ENCODE data around the gene ADIPOR2. TPM values are rescaled to one million over a fixed set of nuclear protein-coding genes. Genes with fewer than 3 reads are reported as not detected.

Gene ADIPOR2
- total RNA-seq, 4 donors from 2014 or later = 46.0 to 59.3 (median 52.4) TPM

DNA sequence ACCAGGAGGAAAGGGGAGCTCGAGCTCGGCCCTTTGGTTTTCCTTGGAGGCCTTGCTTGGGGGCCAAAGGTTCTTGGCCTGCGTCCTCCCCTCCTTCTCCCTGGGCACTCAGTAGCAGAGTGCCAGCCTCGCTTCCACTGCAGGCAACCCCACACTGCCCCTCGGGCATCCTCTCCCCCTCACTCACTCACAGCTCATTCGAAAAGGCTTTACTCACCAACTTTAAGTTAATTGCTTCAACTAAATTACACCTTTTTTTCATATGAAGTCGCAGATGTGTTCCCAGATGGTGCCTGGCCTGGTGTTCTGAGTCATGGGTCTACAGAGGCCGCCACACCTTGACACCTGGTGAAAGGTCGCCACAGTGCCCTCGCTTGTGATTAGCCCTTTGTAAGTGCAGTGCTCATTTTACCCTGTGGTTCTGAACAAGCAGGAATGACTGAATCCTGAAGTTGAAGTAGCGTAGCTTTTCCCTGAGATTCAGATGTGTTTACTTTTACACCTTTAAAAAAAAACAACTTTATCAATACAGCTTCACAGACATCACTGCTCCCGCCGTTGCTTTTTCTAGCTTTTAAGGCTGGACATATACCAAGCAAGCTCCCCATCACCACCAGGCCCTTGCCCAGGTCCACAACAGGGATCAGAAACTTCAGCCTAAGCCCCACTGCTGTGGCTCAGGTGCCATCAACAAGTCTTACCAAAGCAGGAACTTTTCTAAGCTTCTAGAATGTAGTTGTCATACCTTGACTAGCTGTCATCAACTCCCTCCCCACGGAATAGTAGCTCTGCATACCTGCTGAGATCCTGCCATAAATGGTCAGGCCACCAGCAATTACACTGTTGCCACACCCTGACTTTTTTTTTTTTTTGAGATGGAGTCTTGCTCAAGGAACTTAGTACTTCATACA, 20.3 kb upstream of the ADIPOR2 start:
- 76 to 77% methylated on average over 14 of the region's 14 CpGs for WGBS, 2 donors
- TF ChIP-seq, protein P1, sequence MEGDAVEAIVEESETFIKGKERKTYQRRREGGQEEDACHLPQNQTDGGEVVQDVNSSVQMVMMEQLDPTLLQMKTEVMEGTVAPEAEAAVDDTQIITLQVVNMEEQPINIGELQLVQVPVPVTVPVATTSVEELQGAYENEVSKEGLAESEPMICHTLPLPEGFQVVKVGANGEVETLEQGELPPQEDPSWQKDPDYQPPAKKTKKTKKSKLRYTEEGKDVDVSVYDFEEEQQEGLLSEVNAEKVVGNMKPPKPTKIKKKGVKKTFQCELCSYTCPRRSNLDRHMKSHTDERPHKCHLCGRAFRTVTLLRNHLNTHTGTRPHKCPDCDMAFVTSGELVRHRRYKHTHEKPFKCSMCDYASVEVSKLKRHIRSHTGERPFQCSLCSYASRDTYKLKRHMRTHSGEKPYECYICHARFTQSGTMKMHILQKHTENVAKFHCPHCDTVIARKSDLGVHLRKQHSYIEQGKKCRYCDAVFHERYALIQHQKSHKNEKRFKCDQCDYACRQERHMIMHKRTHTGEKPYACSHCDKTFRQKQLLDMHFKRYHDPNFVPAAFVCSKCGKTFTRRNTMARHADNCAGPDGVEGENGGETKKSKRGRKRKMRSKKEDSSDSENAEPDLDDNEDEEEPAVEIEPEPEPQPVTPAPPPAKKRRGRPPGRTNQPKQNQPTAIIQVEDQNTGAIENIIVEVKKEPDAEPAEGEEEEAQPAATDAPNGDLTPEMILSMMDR (IDR thresholded peaks at IDR 0.05) = no peak
- no peak for TF ChIP-seq POLR2A (IDR thresholded peaks at IDR 0.05)
- Histone ChIP-seq H3K4me1 (peaks cover 0 to 5% of the 10 kb centered on the region in 2 donors), H3K36me3 (no peaks in the 10 kb centered on the region), H3K27ac (no peak overlapping the region), H3K9me3 (no peaks in the 10 kb centered on the region), H3K27me3 (no peaks in the 10 kb centered on the region), H3K4me3 (replicated peaks in 1 of 3) (no peak overlapping the region)
- intact Hi-C loops (cut with DNase I) = no loop called here
- no peak for DNase-seq

DNA sequence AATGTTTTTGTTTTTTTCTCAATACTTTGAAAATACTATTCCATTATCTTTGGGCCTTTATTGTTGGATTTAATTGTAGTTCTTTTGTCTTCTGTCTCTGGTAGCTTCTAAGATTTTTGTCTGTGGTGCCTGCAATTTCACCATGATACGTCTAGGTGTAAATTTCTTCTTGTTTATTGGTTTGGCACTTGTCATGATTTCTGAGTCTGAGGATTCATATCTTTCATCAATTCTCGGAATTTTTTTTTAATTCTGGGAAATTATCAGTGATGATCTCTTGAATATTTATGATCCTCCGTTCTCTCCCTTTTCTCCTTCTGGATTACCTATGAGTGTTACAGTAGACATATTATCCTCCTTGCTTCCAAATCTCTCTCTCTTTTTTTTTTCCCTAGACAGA, 14.8 kb upstream of the ADIPOR2 start:
- H3K9me3 ChIP-seq = no peaks in the 10 kb centered on the region
- H3K4me1 ChIP-seq = no peaks in the 10 kb centered on the region
- intact Hi-C loops (cut with DNase I) = no loop called here
- WGBS, 2 donors = 93 to 97% methylated on average over 3 of the region's 3 CpGs
- H3K4me3 ChIP-seq (replicated peaks in 1 of 3) = no peak overlapping the region
- H3K36me3 ChIP-seq = no peaks in the 10 kb centered on the region
- no peak for DNase-seq
- TF ChIP-seq, protein P1 (IDR thresholded peaks at IDR 0.05) = no peak
- no peak for TF ChIP-seq POLR2A (IDR thresholded peaks at IDR 0.05)
- no peaks in the 10 kb centered on the region for H3K27me3 ChIP-seq
- H3K27ac ChIP-seq = no peak overlapping the region

DNA sequence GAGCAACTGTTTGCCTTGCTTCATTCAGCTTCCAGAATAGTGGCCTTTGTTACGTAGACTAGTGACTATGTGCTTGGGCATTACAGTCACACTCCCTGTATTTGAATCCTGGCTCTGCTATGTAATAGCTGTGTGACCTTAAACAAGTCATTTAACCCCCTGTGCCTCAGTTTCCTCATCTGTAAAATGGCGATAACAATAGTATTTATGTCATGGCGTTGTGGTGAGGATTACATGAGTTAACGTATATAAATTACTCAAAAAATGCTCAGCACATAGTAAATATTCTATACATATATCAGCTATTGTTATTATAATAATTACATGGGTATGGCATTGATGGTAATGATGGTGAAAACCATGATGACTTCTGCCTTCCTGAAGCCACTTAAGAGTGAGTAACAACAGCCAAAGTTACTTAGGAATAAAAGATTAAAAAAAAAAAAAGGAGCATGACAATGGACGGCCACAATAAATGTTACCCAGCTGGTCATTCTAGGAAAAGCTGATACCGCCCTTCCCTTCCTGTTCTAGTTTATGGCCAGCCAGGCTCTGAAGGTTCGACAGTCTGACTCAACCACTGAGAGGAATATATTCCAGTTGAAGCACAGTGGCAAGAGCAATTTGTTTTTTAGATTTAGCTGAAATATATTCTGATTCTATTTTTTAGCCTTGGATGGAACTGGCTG, 9.9 kb upstream of the ADIPOR2 start:
- TF ChIP-seq, protein P1 (IDR thresholded peaks at IDR 0.05) = no peak
- TF ChIP-seq POLR2A (IDR thresholded peaks at IDR 0.05) = no peak
- WGBS, 2 donors = 81 to 82% methylated on average over 7 of the region's 7 CpGs

DNA sequence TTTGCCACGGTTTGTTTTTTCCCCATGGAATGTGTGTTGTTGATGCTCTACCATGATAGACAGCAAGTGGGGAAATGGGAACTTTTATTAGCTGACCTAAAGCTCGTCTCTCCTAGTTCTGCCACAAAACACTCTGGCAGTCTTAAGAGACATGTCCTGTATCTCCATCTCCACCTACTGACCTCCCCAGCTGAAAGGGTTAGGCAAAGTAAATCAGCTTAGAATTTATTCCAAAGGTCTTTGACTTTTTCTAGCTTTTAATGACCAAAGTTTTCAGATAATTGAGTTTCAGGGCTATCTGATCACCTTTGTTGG, 9.4 kb upstream of the ADIPOR2 start:
- H3K27ac ChIP-seq = no peak overlapping the region
- intact Hi-C loops (cut with DNase I) = no loop called here
- 52 to 60% methylated on average over 2 of the region's 2 CpGs for WGBS, 2 donors
- H3K36me3 ChIP-seq = no peaks in the 10 kb centered on the region
- H3K4me3 ChIP-seq (replicated peaks in 1 of 3) = no peak overlapping the region
- H3K4me1 ChIP-seq = no peaks in the 10 kb centered on the region
- H3K9me3 ChIP-seq = no peaks in the 10 kb centered on the region
- TF ChIP-seq, protein P1 (IDR thresholded peaks at IDR 0.05) = no peak
- no peak for TF ChIP-seq POLR2A (IDR thresholded peaks at IDR 0.05)
- DNase-seq = no peak
- no peaks in the 10 kb centered on the region for H3K27me3 ChIP-seq

More for the DNA sequence above, 9.9 kb upstream of the ADIPOR2 start:
- Histone ChIP-seq H3K9me3 (no peaks in the 10 kb centered on the region), H3K27ac (no peak overlapping the region), H3K36me3 (no peaks in the 10 kb centered on the region), H3K4me1 (no peaks in the 10 kb centered on the region), H3K4me3 (replicated peaks in 1 of 3) (no peak overlapping the region), H3K27me3 (no peaks in the 10 kb centered on the region)
- no peak for DNase-seq
- intact Hi-C loops (cut with DNase I) = no loop called here
